DND-41 (cell line): Measurements from ENCODE around the gene WNK2.

Source experiments
- ATAC-seq: fragments of 200-7000 bp; cut with Tn5 transposase; 3 replicates; pipeline ENCODE4 v1.9.1; 2021; ENCODE audit warnings: low read depth; ENCODE audit not compliant: insufficient read depth
- DNase-seq: peaks from one replicate; pipeline ENCODE4 v3.0.0-alpha.2; 2020
- H2AFZ ChIP-seq: 2 replicates; pipeline ENCODE4 v1.6.0; 2012; ENCODE audit warnings: low read depth, low read length
- H3K27ac ChIP-seq: 2 replicates; pipeline ENCODE4 v1.5.1; 2012; ENCODE audit warnings: low read length, inconsistent platforms
- H3K27me3 ChIP-seq: fragments of 200-600 bp; sonication (generic); 2 replicates; pipeline ENCODE4 v1.6.0; 2012; ENCODE audit warnings: low read length, mild to moderate bottlenecking, inconsistent platforms; ENCODE audit not compliant: insufficient read depth, poor library complexity
- H3K36me3 ChIP-seq: 2 replicates; pipeline ENCODE4 v1.5.1; 2012; ENCODE audit warnings: low read length, inconsistent platforms; ENCODE audit not compliant: insufficient read depth
- H3K4me1 ChIP-seq: 2 replicates; pipeline ENCODE4 v1.5.1; 2012; ENCODE audit warnings: mild to moderate bottlenecking, low read length; ENCODE audit not compliant: insufficient read depth
- H3K4me2 ChIP-seq: 2 replicates; pipeline ENCODE4 v1.6.0; 2012; ENCODE audit warnings: mild to moderate bottlenecking, moderate library complexity, low read length, inconsistent platforms; ENCODE audit not compliant: insufficient read depth
- H3K4me3 ChIP-seq, 2 experiments: fragments of 200-600 bp in 1 of 2; shearing (Covaris generic) in 1 of 2; 2 replicates each; pipeline ENCODE4 v1.5.1; 2012 to 2016; ENCODE audit warnings: inconsistent platforms in 2 of 2, low read length in 2 of 2, mild to moderate bottlenecking in 2 of 2, low read depth in 1 of 2, moderate library complexity in 1 of 2
- H3K79me2 ChIP-seq: 2 replicates; pipeline ENCODE4 v1.6.0; 2012; ENCODE audit warnings: low read length, inconsistent platforms; ENCODE audit not compliant: insufficient read depth
- H3K9ac ChIP-seq: 2 replicates; pipeline ENCODE4 v1.6.0; 2012; ENCODE audit warnings: low read depth, mild to moderate bottlenecking, inconsistent platforms, low read length, moderate library complexity
- H3K9me3 ChIP-seq: 2 replicates; pipeline ENCODE4 v1.5.1; 2012; ENCODE audit warnings: low read length, moderate library complexity, mild to moderate bottlenecking, inconsistent platforms; ENCODE audit not compliant: insufficient read depth, severe bottlenecking
- H4K20me1 ChIP-seq: 2 replicates; pipeline ENCODE4 v1.6.0; 2012; ENCODE audit warnings: low read length; ENCODE audit not compliant: insufficient read depth
- EZH2 ChIP-seq: IDR thresholded peaks from 3 replicates; pipeline ENCODE4 v1.6.1; 2012; ENCODE audit warnings: borderline replicate concordance, low read depth, mild to moderate bottlenecking, moderate library complexity, low read length, inconsistent platforms; ENCODE audit not compliant: severe bottlenecking
- TF ChIP-seq, protein P1 (sequence below): IDR thresholded peaks from 2 replicates; pipeline ENCODE4 v1.5.1; 2012; ENCODE audit warnings: borderline replicate concordance, low read length, moderate library complexity, mild to moderate bottlenecking; ENCODE audit not compliant: poor library complexity, severe bottlenecking; ENCODE audit errors: extremely low read depth

The WNK2 gene

DNA sequence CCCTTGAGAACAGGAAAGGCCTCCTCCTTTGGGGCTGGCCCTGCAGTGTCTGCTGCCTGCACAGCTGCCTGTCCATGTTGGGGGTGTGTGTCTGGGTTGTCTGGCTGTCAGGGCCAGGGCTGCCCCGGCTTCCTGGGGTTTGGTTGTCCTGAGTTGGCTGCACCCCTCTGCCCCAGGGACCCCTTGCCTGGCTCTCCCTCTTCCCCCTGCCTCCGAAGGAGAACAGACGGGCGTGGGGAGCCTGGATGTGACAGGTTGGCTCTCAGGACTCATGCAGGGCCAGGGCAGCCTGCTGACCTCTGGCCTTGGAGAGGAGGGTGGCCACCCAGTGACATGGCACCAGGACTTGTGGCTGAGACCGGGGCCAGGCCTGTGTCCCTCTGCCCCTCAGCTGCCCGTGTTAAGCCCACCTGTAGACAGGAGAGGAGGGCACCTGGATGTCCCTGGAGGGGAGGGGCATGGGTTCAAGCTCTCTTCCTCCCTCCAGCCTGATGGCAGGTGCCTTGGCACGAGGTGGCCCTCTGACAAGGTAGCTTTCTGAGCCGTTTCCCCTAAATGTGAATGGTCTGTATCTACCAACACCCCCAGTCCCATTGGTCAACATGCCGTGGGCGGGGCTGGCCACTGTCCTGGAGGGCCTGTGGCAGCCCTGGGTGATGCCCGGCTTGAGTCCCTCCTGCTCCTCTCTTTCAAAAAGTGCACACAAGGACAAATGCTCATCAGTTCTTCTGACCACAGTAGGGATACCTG is 34.9 kb downstream of the WNK2 start:
- TF ChIP-seq, protein P1, sequence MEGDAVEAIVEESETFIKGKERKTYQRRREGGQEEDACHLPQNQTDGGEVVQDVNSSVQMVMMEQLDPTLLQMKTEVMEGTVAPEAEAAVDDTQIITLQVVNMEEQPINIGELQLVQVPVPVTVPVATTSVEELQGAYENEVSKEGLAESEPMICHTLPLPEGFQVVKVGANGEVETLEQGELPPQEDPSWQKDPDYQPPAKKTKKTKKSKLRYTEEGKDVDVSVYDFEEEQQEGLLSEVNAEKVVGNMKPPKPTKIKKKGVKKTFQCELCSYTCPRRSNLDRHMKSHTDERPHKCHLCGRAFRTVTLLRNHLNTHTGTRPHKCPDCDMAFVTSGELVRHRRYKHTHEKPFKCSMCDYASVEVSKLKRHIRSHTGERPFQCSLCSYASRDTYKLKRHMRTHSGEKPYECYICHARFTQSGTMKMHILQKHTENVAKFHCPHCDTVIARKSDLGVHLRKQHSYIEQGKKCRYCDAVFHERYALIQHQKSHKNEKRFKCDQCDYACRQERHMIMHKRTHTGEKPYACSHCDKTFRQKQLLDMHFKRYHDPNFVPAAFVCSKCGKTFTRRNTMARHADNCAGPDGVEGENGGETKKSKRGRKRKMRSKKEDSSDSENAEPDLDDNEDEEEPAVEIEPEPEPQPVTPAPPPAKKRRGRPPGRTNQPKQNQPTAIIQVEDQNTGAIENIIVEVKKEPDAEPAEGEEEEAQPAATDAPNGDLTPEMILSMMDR = no peak
- H3K9me3 ChIP-seq = no peaks in the 10 kb centered on the region
- ATAC-seq (no peak), DNase-seq (no peak)
- no peak overlapping the region for H2AFZ ChIP-seq
- H3K27me3 ChIP-seq = no peaks in the 10 kb centered on the region
- H3K36me3 ChIP-seq = no peaks in the 10 kb centered on the region
- no peaks in the 10 kb centered on the region for H4K20me1 ChIP-seq
- H3K79me2 ChIP-seq = no peaks in the 10 kb centered on the region
- H3K4me1 ChIP-seq = no peaks in the 10 kb centered on the region
- no peak overlapping the region for H3K27ac ChIP-seq
- no peak overlapping the region for H3K4me2 ChIP-seq
- no peak overlapping the region for H3K4me3 ChIP-seq
- no peak overlapping the region for H3K9ac ChIP-seq

DNA sequence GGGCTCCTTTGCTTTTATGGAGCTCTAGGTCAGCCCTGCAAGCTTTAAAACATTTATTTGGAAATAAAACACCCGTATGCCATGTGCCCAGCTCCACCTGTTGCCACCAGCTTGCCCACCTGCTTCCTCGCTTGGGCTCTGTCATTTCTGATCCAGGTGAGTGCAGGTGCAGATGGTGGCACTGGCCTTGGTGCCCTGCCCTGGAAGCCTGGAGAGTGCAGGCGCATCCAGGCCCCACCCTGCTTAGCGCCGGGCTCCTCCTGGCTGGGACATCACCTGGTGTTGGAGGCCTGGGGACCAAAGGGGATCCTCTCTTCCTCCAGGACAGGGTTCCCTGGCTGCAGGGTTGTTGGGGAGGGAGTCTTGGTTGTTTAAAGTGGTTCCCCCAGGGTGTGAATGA is 35.8 kb downstream of the WNK2 start:
- no peak overlapping the region for H3K27ac ChIP-seq
- no peaks in the 10 kb centered on the region for H3K27me3 ChIP-seq
- H3K4me1 ChIP-seq = no peaks in the 10 kb centered on the region
- ATAC-seq (no peak), DNase-seq (no peak)
- no peak overlapping the region for H3K9ac ChIP-seq
- no peak overlapping the region for H3K4me3 ChIP-seq
- no peak overlapping the region for H2AFZ ChIP-seq
- TF ChIP-seq EZH2 = no peak
- TF ChIP-seq, protein P1 = no peak
- H3K9me3 ChIP-seq = no peaks in the 10 kb centered on the region
- H3K36me3 ChIP-seq = no peaks in the 10 kb centered on the region
- H3K4me2 ChIP-seq = no peak overlapping the region
- no peaks in the 10 kb centered on the region for H4K20me1 ChIP-seq
- no peaks in the 10 kb centered on the region for H3K79me2 ChIP-seq

DNA sequence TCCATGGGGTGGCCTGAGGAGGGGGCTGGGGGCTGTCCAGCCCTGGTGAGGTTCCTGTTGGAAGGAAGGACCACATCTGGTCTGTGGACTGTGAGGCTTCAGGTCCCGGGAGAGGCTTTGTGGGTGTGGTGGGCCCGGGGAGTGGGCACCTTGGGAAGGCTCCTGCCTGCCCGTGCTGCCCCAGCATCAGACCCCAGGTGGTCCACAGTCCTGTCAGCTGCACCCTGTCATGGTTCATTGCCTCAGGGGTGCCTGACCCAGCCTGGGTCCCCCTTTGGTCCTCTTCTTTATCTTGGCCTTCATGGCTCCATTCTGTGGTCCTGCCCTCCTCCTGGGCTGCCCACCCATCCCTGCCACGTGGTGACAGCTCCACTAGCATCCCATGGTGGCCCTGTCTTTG is 36.7 kb downstream of the WNK2 start:
- H2AFZ ChIP-seq = no peak overlapping the region
- no peaks in the 10 kb centered on the region for H3K27me3 ChIP-seq
- no peak for ATAC-seq
- H3K27ac ChIP-seq = no peak overlapping the region
- no peaks in the 10 kb centered on the region for H4K20me1 ChIP-seq
- DNase-seq = no peak
- H3K9me3 ChIP-seq = no peaks in the 10 kb centered on the region
- no peaks in the 10 kb centered on the region for H3K4me1 ChIP-seq
- no peak overlapping the region for H3K9ac ChIP-seq
- H3K4me3 ChIP-seq = no peak overlapping the region
- no peaks in the 10 kb centered on the region for H3K79me2 ChIP-seq
- TF ChIP-seq, protein P1 = no peak
- no peak for TF ChIP-seq EZH2
- H3K36me3 ChIP-seq = no peaks in the 10 kb centered on the region
- no peak overlapping the region for H3K4me2 ChIP-seq
